Endothelial cell of umbilical vein (primary cell): ENCODE results near the gene ELOVL1. TPM values are rescaled to one million over a fixed set of nuclear protein-coding genes. Genes with fewer than 3 reads are reported as not detected.

Experiments
- BruUV-seq: library from RNA; stranded (reverse); fragments of 400-500 nt; replicated peaks from 2 replicates; lab custom pipeline; 2021; lab: Mats Ljungman, UMichigan
- CTCF ChIA-PET: fragments of 300-600, 350-600 bp; sonication (Branson Sonifier 250); formaldehyde crosslinking; loops from one replicate; lab custom pipeline; 2021; ENCODE audit warnings: antibody characterized with exemption, inconsistent platforms; lab: Charles Lee
- POLR2A ChIA-PET: fragments of 300-600, 350-600 bp; sonication (Branson Sonifier 250); formaldehyde crosslinking; loops from one replicate; lab custom pipeline; 2021; ENCODE audit warnings: antibody characterized with exemption, inconsistent platforms; lab: Charles Lee
- DNase-seq: peaks from one replicate; pipeline ENCODE4 v3.0.0-alpha.2; 2011; ENCODE audit warnings: low read depth, low spot score
- FAIRE-seq: peaks from 2 replicates; lab custom pipeline; 2011; peaks lifted over from hg19 to GRCh38; lab: Jason Lieb, UNC
- H2AFZ ChIP-seq: 2 replicates; pipeline ENCODE4 v1.6.0; 2012; ENCODE audit warnings: low read depth, low read length, control low read depth, inconsistent platforms
- H3K27ac ChIP-seq: 2 replicates; pipeline ENCODE4 v1.5.1; 2011; ENCODE audit warnings: low read depth, mild to moderate bottlenecking, control low read depth, low read length, moderate library complexity; ENCODE audit not compliant: insufficient read depth
- H3K27me3 ChIP-seq, 2 experiments: 2 replicates each; pipeline versions ENCODE4 v1.6.0 to v1.6.1; 2011; ENCODE audit warnings: low read length in 2 of 2, mixed read lengths in 1 of 2; ENCODE audit not compliant: control insufficient read depth in 2 of 2, insufficient read depth in 2 of 2
- H3K36me3 ChIP-seq, 2 experiments: 2 replicates in 1 of 2; 3 replicates in 1 of 2; pipeline ENCODE4 v1.5.1; 2011; ENCODE audit warnings: low read length in 2 of 2, mild to moderate bottlenecking in 1 of 2, moderate library complexity in 1 of 2; ENCODE audit not compliant: control insufficient read depth in 2 of 2, insufficient read depth in 2 of 2; ENCODE audit errors: extremely low read depth in 1 of 2
- H3K4me1 ChIP-seq: 3 replicates; pipeline ENCODE4 v1.5.1; 2011; ENCODE audit warnings: mild to moderate bottlenecking, low read length; ENCODE audit not compliant: control insufficient read depth, insufficient read depth; ENCODE audit errors: extremely low read depth
- H3K4me2 ChIP-seq: 2 replicates; pipeline ENCODE4 v1.6.1; 2011; ENCODE audit warnings: low read length, control low read depth, mixed read lengths; ENCODE audit not compliant: insufficient read depth
- H3K4me3 ChIP-seq, 3 experiments: fragments of 200-600 bp in 1 of 3; sonication (generic), shearing (Covaris generic) in 1 of 3; replicated peaks in 1 of 3; 2 replicates each; pipeline ENCODE4 v1.5.1; 2011 to 2016; ENCODE audit warnings: control low read depth in 3 of 3, low read length in 3 of 3, mild to moderate bottlenecking in 2 of 3, inconsistent platforms in 1 of 3, low read depth in 1 of 3, moderate library complexity in 1 of 3; ENCODE audit not compliant: insufficient read depth in 1 of 3
- H3K79me2 ChIP-seq: 2 replicates; pipeline ENCODE4 v1.6.0; 2012; ENCODE audit warnings: low read length, inconsistent platforms; ENCODE audit not compliant: control insufficient read depth, insufficient read depth
- H3K9ac ChIP-seq: replicated peaks from 2 replicates; pipeline ENCODE3; 2011; ENCODE audit warnings: low read length, control low read depth; ENCODE audit not compliant: insufficient read depth; ENCODE audit errors: extremely low read depth
- H3K9me1 ChIP-seq: replicated peaks from 3 replicates; pipeline ENCODE4 v1.6.0; 2011; ENCODE audit warnings: mild to moderate bottlenecking, low read length; ENCODE audit not compliant: control insufficient read depth, insufficient read depth; ENCODE audit errors: extremely low read depth
- H3K9me3 ChIP-seq: replicated peaks from 2 replicates; pipeline ENCODE4 v1.5.1; 2012; ENCODE audit warnings: low read length, inconsistent platforms; ENCODE audit not compliant: control insufficient read depth, insufficient read depth
- H4K20me1 ChIP-seq: replicated peaks from 2 replicates; pipeline ENCODE3; 2011; ENCODE audit warnings: mild to moderate bottlenecking, low read length; ENCODE audit not compliant: control insufficient read depth, insufficient read depth; ENCODE audit errors: extremely low read depth
- EZH2 ChIP-seq: IDR thresholded peaks from 2 replicates; pipeline ENCODE4 v1.6.1; 2012; ENCODE audit warnings: borderline replicate concordance, low read depth, mild to moderate bottlenecking, moderate library complexity, low read length, inconsistent platforms; ENCODE audit not compliant: severe bottlenecking
- FOS ChIP-seq: IDR thresholded peaks from 2 replicates; pipeline ENCODE4 v1.6.1; 2011; ENCODE audit warnings: mild to moderate bottlenecking, low read length, moderate library complexity, borderline replicate concordance; ENCODE audit not compliant: insufficient read depth
- GATA2 ChIP-seq: IDR thresholded peaks from 2 replicates; pipeline ENCODE4 v1.7.0; 2011; ENCODE audit warnings: low read depth, mild to moderate bottlenecking, moderate library complexity, mixed read lengths, low read length; ENCODE audit not compliant: insufficient read length, insufficient read depth
- JUN ChIP-seq: IDR thresholded peaks from 2 replicates; pipeline ENCODE4 v1.6.1; 2011; ENCODE audit warnings: borderline replicate concordance, low read depth; ENCODE audit not compliant: insufficient read length, insufficient read depth
- MYC ChIP-seq: IDR thresholded peaks from one replicate; pipeline ENCODE4 v1.6.1; 2011; ENCODE audit warnings: mild to moderate bottlenecking, low read depth, low read length
- POLR2A ChIP-seq: IDR thresholded peaks from 2 replicates; pipeline ENCODE4 v1.6.1; 2012; ENCODE audit warnings: low read depth, mild to moderate bottlenecking, control low read depth, low read length
- POLR2AphosphoS5 ChIP-seq: IDR thresholded peaks from 2 replicates; pipeline ENCODE4 v1.6.1; 2012; ENCODE audit warnings: low read depth, mild to moderate bottlenecking, control low read depth, low read length, moderate library complexity; ENCODE audit not compliant: insufficient read depth
- dilution Hi-C: fragments of 300-500 bp; cut with MboI; formaldehyde crosslinking; loops from one replicate; pipeline ENCODE4 v1.15.0; 2019; ENCODE audit warnings: low sequenced_read_pairs; ENCODE audit not compliant: extremely low pct_ligation_motif_present
- intact Hi-C: fragments of 100-400 bp; cut with micrococcal nuclease; formaldehyde crosslinking; loops from one replicate; pipeline ENCODE4 v1.10.0; 2022
- polyA plus RNA-seq, 4 experiments: library from polyadenylated mRNA; depleted of rRNA in 3 of 4; stranded (reverse) in 3 of 4; unstranded in 1 of 4; fragments of >200 nt; gene quantifications; 2 replicates each; pipeline versions ENCODE4 v1.2.1 to v1.2.3, GENCODE V29; 2011 to 2012; ENCODE audit warnings: missing spikeins in 1 of 4
- total RNA-seq: library from RNA; stranded (reverse); gene quantifications from 2 replicates; pipeline ENCODE4 v1.2.3, GENCODE V29; 2021
- TF ChIP-seq, protein P1 (sequence below): IDR thresholded peaks from 2 replicates; pipeline ENCODE4 v1.6.1; 2011; ENCODE audit not compliant: insufficient read depth, insufficient read length
- TF ChIP-seq, protein P2 (sequence below), 2 donors: IDR thresholded peaks; 1 replicate in 1 of 2; 2 replicates in 1 of 2; pipeline ENCODE4 v1.5.1; 2011; ENCODE audit warnings: low read length in 2 of 2, mild to moderate bottlenecking in 2 of 2, moderate library complexity in 2 of 2, control low read depth in 1 of 2, inconsistent platforms in 1 of 2, low read depth in 1 of 2; ENCODE audit not compliant: insufficient read depth in 1 of 2; ENCODE audit errors: extremely low read depth in 1 of 2

The ELOVL1 gene
- total and polyA plus RNA-seq, 2 donors (not counting 3 experiments of a cell fraction or from before 2014, with no cell fraction given) = 134 to 303 TPM

DNA sequence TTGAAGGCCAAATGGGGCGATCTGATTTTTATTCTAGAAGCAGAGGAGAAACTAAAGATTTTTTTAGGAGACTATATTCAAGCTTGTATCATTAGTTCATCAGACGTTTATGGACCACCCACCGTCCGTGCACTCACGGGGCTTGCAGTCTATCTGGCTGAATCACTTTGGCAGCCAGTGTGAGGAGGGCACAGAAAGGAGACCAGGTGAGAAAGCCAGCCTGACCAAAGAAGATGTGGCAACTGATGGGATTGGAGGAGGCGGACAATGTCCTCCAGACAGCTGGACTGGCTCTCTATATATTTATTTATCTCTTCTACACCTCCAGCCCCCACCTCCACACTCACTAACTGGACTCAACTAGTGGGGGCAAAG is 822 bp upstream of the ELOVL1 start:
- Histone ChIP-seq H3K9me1 (no peaks in the 10 kb centered on the region), H3K9me3 (no peaks in the 10 kb centered on the region), H3K4me3 (peak overlapping the region; percentile 25 to 70 (median 47)), H3K4me2 (peak overlapping the region; percentile 85), H3K4me1 (peaks cover 35% of the 10 kb centered on the region), H2AFZ (no peak overlapping the region), H4K20me1 (no peaks in the 10 kb centered on the region), H3K9ac (peak overlapping the region; percentile 73), H3K79me2 (peaks cover 44% of the 10 kb centered on the region), H3K36me3 (peaks cover 10 to 13% of the 10 kb centered on the region in 2 experiments), H3K27ac (peak overlapping the region; percentile 40), H3K27me3 (no peaks in the 10 kb centered on the region)
- dilution Hi-C loops = no loop called here
- POLR2A ChIA-PET = interaction anchor here (0.6 to 1.5 kb wide), 3 partner anchors 10 to 42 kb away, joined by 3 to 15 read pairs (median 6); partner anchors contain the start of gene CDC20
- no peak for FAIRE-seq
- no peak for DNase-seq
- TF ChIP-seq MYC = no peak
- CTCF ChIA-PET = interaction anchor here (1.0 to 2.0 kb wide), 7 partner anchors 12 to 142 kb away, joined by 3 to 19 read pairs (median 5); no protein-coding TSS in a partner anchor
- BruUV-seq = no TSS peak
- intact Hi-C loops = loop anchor here (2.0 to 5.0 kb wide), 2 partner anchors 46 to 141 kb away; no protein-coding TSS in a partner anchor

DNA sequence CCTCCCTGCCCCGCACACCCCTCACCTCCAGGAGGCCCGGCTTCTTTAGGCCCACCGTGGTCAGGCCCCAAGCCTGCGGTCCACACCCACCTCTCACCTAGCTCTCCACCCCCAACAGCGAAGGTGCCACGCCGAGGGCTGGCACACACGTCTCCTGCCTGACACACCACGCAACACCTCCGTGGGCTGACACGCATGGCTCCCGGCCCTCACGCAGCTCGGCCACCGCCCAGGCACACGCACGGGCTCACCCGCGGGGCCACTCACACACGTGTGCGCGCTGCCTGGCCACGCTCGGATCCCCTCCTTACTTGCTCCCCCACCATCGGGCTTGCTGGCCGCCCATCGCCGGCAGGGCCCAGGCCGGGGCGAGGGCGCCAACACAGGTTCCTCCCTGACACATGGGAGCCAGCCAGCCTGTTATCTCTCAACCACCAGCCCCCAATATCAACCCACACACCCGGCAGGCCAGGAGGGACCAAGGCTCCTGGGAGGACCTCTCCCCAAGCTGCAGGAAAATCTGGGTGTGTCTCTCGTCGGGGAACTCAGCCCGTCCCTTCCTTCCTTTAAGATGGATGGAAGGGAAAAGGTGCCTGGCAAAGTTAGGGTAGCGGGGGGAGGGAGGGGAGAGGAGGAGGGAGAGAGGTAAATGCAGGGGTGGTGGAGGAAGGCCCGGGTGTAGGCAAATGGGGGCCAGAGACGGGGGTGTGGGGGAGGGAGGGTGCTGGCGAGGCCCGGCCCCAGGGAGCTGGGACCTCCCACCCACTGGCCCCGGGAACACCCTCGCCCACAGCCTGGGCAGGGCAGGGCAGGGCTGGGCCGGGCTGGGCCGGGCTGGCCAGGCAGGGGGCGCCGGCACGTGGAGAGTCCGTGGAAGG is 546 bp downstream of the ELOVL1 start:
- H4K20me1 ChIP-seq = no peaks in the 10 kb centered on the region
- peak overlapping the region; percentile 57 for H3K27ac ChIP-seq
- ChIA-PET POLR2A (interaction anchor here (1.0 to 1.5 kb wide), 3 partner anchors 9 to 137 kb away, joined by 3 to 6 read pairs (median 4); partner anchors contain the start of gene CDC20), CTCF (interaction anchor here (0.6 to 2.0 kb wide), 10 partner anchors 9 to 140 kb away, joined by 3 to 19 read pairs (median 4); no protein-coding TSS in a partner anchor)
- no peaks in the 10 kb centered on the region for H3K27me3 ChIP-seq
- no peak overlapping the region for H2AFZ ChIP-seq
- H3K9ac ChIP-seq = peak overlapping the region; percentile 81
- TF ChIP-seq FOS (no peak), POLR2A (peak; percentile 15), POLR2AphosphoS5 (peak; percentile 9), MYC (no peak), EZH2 (no peak), JUN (no peak), GATA2 (no peak)
- TF ChIP-seq, protein P1, sequence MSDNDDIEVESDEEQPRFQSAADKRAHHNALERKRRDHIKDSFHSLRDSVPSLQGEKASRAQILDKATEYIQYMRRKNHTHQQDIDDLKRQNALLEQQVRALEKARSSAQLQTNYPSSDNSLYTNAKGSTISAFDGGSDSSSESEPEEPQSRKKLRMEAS = no peak
- TF ChIP-seq, protein P2, sequence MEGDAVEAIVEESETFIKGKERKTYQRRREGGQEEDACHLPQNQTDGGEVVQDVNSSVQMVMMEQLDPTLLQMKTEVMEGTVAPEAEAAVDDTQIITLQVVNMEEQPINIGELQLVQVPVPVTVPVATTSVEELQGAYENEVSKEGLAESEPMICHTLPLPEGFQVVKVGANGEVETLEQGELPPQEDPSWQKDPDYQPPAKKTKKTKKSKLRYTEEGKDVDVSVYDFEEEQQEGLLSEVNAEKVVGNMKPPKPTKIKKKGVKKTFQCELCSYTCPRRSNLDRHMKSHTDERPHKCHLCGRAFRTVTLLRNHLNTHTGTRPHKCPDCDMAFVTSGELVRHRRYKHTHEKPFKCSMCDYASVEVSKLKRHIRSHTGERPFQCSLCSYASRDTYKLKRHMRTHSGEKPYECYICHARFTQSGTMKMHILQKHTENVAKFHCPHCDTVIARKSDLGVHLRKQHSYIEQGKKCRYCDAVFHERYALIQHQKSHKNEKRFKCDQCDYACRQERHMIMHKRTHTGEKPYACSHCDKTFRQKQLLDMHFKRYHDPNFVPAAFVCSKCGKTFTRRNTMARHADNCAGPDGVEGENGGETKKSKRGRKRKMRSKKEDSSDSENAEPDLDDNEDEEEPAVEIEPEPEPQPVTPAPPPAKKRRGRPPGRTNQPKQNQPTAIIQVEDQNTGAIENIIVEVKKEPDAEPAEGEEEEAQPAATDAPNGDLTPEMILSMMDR (IDR thresholded peaks at IDR 0.05; ENCODE audit: extremely low read depth in 1 of 2, insufficient read depth in 1 of 2, low read depth in 1 of 2, low read length in 2 of 2) = peak in 1 of 2 donors; percentile 3
- DNase-seq (peak; percentile 37), FAIRE-seq (peak; percentile 28)
- no peaks in the 10 kb centered on the region for H3K9me3 ChIP-seq
- TSS peak; percentile 26 for BruUV-seq
- peak overlapping the region; percentile 70 to 85 (median 72) for H3K4me3 ChIP-seq
- peaks cover 46% of the 10 kb centered on the region for H3K79me2 ChIP-seq
- H3K4me1 ChIP-seq = peaks cover 22% of the 10 kb centered on the region
- peaks cover 10 to 18% of the 10 kb centered on the region in 2 experiments for H3K36me3 ChIP-seq
- dilution Hi-C loops (no loop called here), intact Hi-C loops (loop anchor here (1.0 to 5.0 kb wide), 3 partner anchors 9 to 140 kb away; partner anchors contain the start of gene CDC20)
- H3K4me2 ChIP-seq = peak overlapping the region; percentile 61
- no peaks in the 10 kb centered on the region for H3K9me1 ChIP-seq
